ENCODE measurements around the gene MYEOV. TPM values are rescaled to one million over a fixed set of nuclear protein-coding genes. Genes with fewer than 3 reads are reported as not detected.

Gene MYEOV
- total RNA-seq, 1 experiment from 2014 or later: 0.22 TPM

DNA sequence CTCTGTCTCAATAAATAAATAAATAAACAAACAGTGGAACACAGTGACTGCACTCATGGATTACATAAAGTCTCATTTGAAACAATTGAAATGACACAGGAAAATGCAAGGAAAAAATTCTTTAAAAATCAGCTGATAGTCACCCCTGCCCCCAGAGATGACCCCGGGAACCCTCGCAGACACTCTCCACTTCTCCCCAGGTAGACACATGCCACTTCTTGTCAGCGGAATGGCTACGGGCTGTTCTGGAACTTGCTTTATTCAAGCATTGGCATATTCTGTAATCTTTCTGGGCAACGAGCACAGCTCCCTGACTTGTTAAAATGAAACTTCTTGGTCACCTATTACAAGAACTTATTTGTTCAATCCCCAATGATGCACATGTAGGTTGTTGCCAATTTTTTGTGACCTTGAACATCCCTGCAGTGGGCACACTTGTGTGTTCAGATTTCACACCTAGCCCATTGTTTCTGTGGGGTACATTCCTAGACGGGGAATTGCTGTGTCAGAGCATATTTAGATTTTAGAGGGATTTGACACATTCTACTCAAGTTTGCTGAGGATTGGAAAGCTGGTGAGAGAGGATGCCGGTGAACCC, 32.8 kb downstream of the MYEOV start:
- H3K27ac ChIP-seq (ENCODE audit: insufficient read length, low read depth, low read length): no peak overlapping the region

More for the DNA sequence above, 32.8 kb downstream of the MYEOV start:
- Histone ChIP-seq H3K79me1 (ENCODE audit: insufficient read depth, low read depth, low read length, poor library complexity, severe bottlenecking) (no peaks in the 10 kb centered on the region), H2BK120ac (ENCODE audit: low read depth, low read length, poor library complexity, severe bottlenecking) (no peak overlapping the region), H3T11ph (ENCODE audit: low read length) (no peak overlapping the region), H2AFZ (ENCODE audit: low read length) (no peak overlapping the region), H3K18ac (ENCODE audit: insufficient read length, low read depth, low read length) (no peak overlapping the region), H3K4ac (ENCODE audit: low read depth, low read length) (no peak overlapping the region), H2BK20ac (ENCODE audit: low read depth, low read length, poor library complexity, severe bottlenecking) (no peak overlapping the region), H2BK12ac (ENCODE audit: insufficient read length, low read depth, low read length) (no peak overlapping the region), H4K20me1 (ENCODE audit: control insufficient read depth, insufficient read depth, insufficient read length) (no peaks in the 10 kb centered on the region), H3K27me3 (ENCODE audit: insufficient read depth, low read length) (0 out of 2 replicates have a peak, but pooled peaks cover 2% of the 10 kb centered on the region), H2BK5ac (ENCODE audit: insufficient read length, low read length) (no peak overlapping the region), H4K91ac (ENCODE audit: insufficient read length, low read depth, low read length) (no peak overlapping the region), H3K9me3 (ENCODE audit: control insufficient read depth, low read depth, low read length) (no peaks in the 10 kb centered on the region), H4K8ac (replicated peaks; ENCODE audit: insufficient read length, low read depth, low read length) (no peak overlapping the region), H3K4me2 (ENCODE audit: insufficient read depth, insufficient read length, low read length) (no peak overlapping the region), H3K4me1 (ENCODE audit: insufficient read depth, low read length) (no peaks in the 10 kb centered on the region), H3K9ac (ENCODE audit: extremely low read depth, insufficient read length, low read length) (no peak overlapping the region), H3K79me2 (ENCODE audit: insufficient read depth, low read length) (no peaks in the 10 kb centered on the region), H3K56ac (ENCODE audit: insufficient read length, low read depth, low read length) (no peak overlapping the region), H2AK5ac (ENCODE audit: insufficient read length, low read length) (no peak overlapping the region), H3K23me2 (ENCODE audit: insufficient read length, low read depth, low read length, poor library complexity, severe bottlenecking) (no peaks in the 10 kb centered on the region), H4K5ac (ENCODE audit: insufficient read length, low read depth, low read length) (no peak overlapping the region), H2BK15ac (ENCODE audit: low read depth, low read length) (no peak overlapping the region), H3K14ac (ENCODE audit: insufficient read depth, low read length) (no peak overlapping the region), H3K23ac (ENCODE audit: insufficient read length, low read depth, low read length) (no peak overlapping the region)
- H3K27me3 Mint-ChIP-seq (ENCODE audit: low read depth): no peaks in the 10 kb centered on the region
- DNase-seq: peak; percentile 6
- no CpG with 5 or more reads among the region's 7 CpGs for WGBS (ENCODE audit: extremely low coverage, insufficient read length, low lambda C conversion rate)
- H3K4me1 Mint-ChIP-seq: peaks cover 3 to 6% of the 10 kb centered on the region in 2 experiments; a peak in 3 of 4 replicates
- TF ChIP-seq, protein P1, sequence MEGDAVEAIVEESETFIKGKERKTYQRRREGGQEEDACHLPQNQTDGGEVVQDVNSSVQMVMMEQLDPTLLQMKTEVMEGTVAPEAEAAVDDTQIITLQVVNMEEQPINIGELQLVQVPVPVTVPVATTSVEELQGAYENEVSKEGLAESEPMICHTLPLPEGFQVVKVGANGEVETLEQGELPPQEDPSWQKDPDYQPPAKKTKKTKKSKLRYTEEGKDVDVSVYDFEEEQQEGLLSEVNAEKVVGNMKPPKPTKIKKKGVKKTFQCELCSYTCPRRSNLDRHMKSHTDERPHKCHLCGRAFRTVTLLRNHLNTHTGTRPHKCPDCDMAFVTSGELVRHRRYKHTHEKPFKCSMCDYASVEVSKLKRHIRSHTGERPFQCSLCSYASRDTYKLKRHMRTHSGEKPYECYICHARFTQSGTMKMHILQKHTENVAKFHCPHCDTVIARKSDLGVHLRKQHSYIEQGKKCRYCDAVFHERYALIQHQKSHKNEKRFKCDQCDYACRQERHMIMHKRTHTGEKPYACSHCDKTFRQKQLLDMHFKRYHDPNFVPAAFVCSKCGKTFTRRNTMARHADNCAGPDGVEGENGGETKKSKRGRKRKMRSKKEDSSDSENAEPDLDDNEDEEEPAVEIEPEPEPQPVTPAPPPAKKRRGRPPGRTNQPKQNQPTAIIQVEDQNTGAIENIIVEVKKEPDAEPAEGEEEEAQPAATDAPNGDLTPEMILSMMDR (conservative IDR thresholded peaks at IDR 0.05): no peak
- no peaks in the 10 kb centered on the region for H3K9me3 Mint-ChIP-seq
- no peaks in the 10 kb centered on the region for H3K36me3 Mint-ChIP-seq (ENCODE audit: insufficient read depth in 1 of 3, low read depth in 3 of 3)
- H3K27ac Mint-ChIP-seq: no peak overlapping the region
- H3K4me3 Mint-ChIP-seq: no peak overlapping the region

All from H9 (cell line).